HepG2 (cell line): Measurements from ENCODE around the gene RASA4B. TPM values are rescaled to one million over a fixed set of nuclear protein-coding genes. Genes with fewer than 3 reads are reported as not detected.

Source experiments
- ATAC-seq: fragments of 200-7000 bp; cut with Tn5 transposase; 3 replicates; pipeline ENCODE4 v1.9.1; 2020; ENCODE audit warnings: mild to moderate bottlenecking, moderate library complexity
- BruUV-seq: library from RNA; stranded (reverse); fragments of 400-500 nt; replicated peaks from 2 replicates; lab custom pipeline; 2021; lab: Mats Ljungman, UMichigan
- CTCF ChIA-PET: fragments of 300-600 bp; formaldehyde crosslinking; extraction: SDS; loops from one replicate; lab custom pipeline; 2021; ENCODE audit warnings: low total read pairs, inconsistent platforms, low intra/inter-chr PET ratio; lab: Yijun Ruan, JAX
- POLR2A ChIA-PET: fragments of 350-600 bp; sonication (Branson Sonifier 250); formaldehyde crosslinking; loops from one replicate; lab custom pipeline; 2020; ENCODE audit warnings: antibody characterized with exemption, inconsistent platforms; lab: Yijun Ruan, JAX
- DNase-seq: peaks from one replicate; pipeline ENCODE4 v3.0.0-alpha.2; 2015; ENCODE audit warnings: low spot score
- FAIRE-seq: peaks from 3 replicates; lab custom pipeline; 2011; peaks lifted over from hg19 to GRCh38; lab: Jason Lieb, UNC
- H2AFZ ChIP-seq: one replicate; pipeline ENCODE4 v1.6.1; 2011; ENCODE audit warnings: low read length, inconsistent platforms
- H3K27ac ChIP-seq: fragments of 300-600 bp; 3 replicates; pipeline ENCODE4 v1.8.0; 2011; ENCODE audit warnings: mixed run types, mild to moderate bottlenecking, mixed read lengths, low read length, inconsistent platforms; ENCODE audit not compliant: insufficient read depth; ENCODE audit errors: extremely low read length
- H3K27me3 ChIP-seq, 2 experiments: fragments of 200-600 bp in 1 of 2; 2 replicates in 1 of 2; 3 replicates in 1 of 2; pipeline versions ENCODE4 v1.6.0 to v1.8.0; 2011; ENCODE audit warnings: low read length in 2 of 2, mild to moderate bottlenecking in 2 of 2, moderate library complexity in 2 of 2, inconsistent platforms in 1 of 2; ENCODE audit not compliant: insufficient read depth in 2 of 2, control insufficient read depth in 1 of 2
- H3K36me3 ChIP-seq, 2 experiments: fragments of 200-600 bp in 1 of 2; replicated peaks in 1 of 2; 2 replicates in 1 of 2; 3 replicates in 1 of 2; pipeline versions ENCODE4 v1.5.1 to v1.8.0; 2011; ENCODE audit warnings: low read length in 2 of 2, inconsistent platforms in 1 of 2; ENCODE audit not compliant: insufficient read depth in 2 of 2, control insufficient read depth in 1 of 2
- H3K4me1 ChIP-seq: 2 replicates; pipeline ENCODE4 v1.5.1; 2012; ENCODE audit warnings: low read length, inconsistent platforms; ENCODE audit not compliant: insufficient read depth
- H3K4me2 ChIP-seq: 2 replicates; pipeline ENCODE4 v1.6.0; 2011; ENCODE audit warnings: low read depth, low read length, inconsistent platforms
- H3K4me3 ChIP-seq, 3 experiments: fragments of 200-600 bp in 1 of 3; sonication (generic), shearing (Covaris generic) in 1 of 3; replicated peaks in 1 of 3; 2 replicates each; pipeline ENCODE4 v1.5.1; 2011 to 2016; ENCODE audit warnings: low read length in 3 of 3, inconsistent platforms in 2 of 3, low read depth in 2 of 3, mild to moderate bottlenecking in 2 of 3, control low read depth in 1 of 3, mixed read lengths in 1 of 3; ENCODE audit not compliant: insufficient read depth in 1 of 3
- H3K79me2 ChIP-seq: one replicate; pipeline ENCODE4 v1.6.1; 2011; ENCODE audit warnings: low read length, inconsistent platforms; ENCODE audit not compliant: insufficient read depth
- H3K9ac ChIP-seq: 2 replicates; pipeline ENCODE4 v1.6.0; 2011; ENCODE audit warnings: mild to moderate bottlenecking, low read depth, low read length, inconsistent platforms; ENCODE audit not compliant: insufficient read depth
- H3K9me3 ChIP-seq: 2 replicates; pipeline ENCODE4 v1.5.1; 2012; ENCODE audit warnings: mild to moderate bottlenecking, low read length
- H4K20me1 ChIP-seq: 2 replicates; pipeline ENCODE4 v1.6.0; 2011; ENCODE audit warnings: inconsistent platforms, mild to moderate bottlenecking, low read length, moderate library complexity; ENCODE audit not compliant: insufficient read depth
- FOXA3 ChIP-seq: IDR thresholded peaks from 2 replicates; pipeline ENCODE4 v1.6.1; 2016; ENCODE audit warnings: missing genetic modification reagents, missing compliant biosample characterization
- RAD21 ChIP-seq: fragments of 450-650 bp; formaldehyde crosslinking; IDR thresholded peaks from 2 replicates; pipeline ENCODE4 v1.5.0; 2020; ENCODE audit warnings: mild to moderate bottlenecking
- RAD51 ChIP-seq: fragments of 450-650 bp; IDR thresholded peaks from 2 replicates; pipeline ENCODE4 v1.6.1; 2016; ENCODE audit warnings: borderline replicate concordance
- SRF ChIP-seq: IDR thresholded peaks from 2 replicates; pipeline ENCODE4 v1.6.1; 2011; ENCODE audit warnings: mild to moderate bottlenecking, low read depth, low read length, moderate library complexity
- TARDBP ChIP-seq: sonication (generic); formaldehyde crosslinking; IDR thresholded peaks from 2 replicates; pipeline ENCODE4 v1.8.0; 2022; ENCODE audit warnings: mild to moderate bottlenecking, missing genetic modification reagents
- ZNF296 ChIP-seq: sonication (generic); formaldehyde crosslinking; conservative IDR thresholded peaks from 2 replicates; pipeline ENCODE4 v1.5.0; 2020; ENCODE audit warnings: mild to moderate bottlenecking, missing genetic modification reagents
- ZNF607 ChIP-seq: sonication (generic); formaldehyde crosslinking; IDR thresholded peaks from 2 replicates; pipeline ENCODE4 v1.5.1; 2020; ENCODE audit warnings: missing genetic modification reagents, mild to moderate bottlenecking, borderline replicate concordance
- WGBS: methylation state at CpG from one replicate; pipeline ENCODE4 v1.1.6; 2017; ENCODE audit warnings: low lambda C conversion rate; 5-methylcytosine and 5-hydroxymethylcytosine counted together
- in situ Hi-C: cut with HindIII; loops from 2 replicates; pipeline ENCODE4 v1.10.0; 2017; ENCODE audit warnings: low pct_unique_long_range_greater_than_20kb; ENCODE audit not compliant: extremely low pct_ligation_motif_present
- intact Hi-C: fragments of 100-400 bp; cut with micrococcal nuclease; formaldehyde crosslinking; loops from one replicate; pipeline ENCODE4 v1.10.0; 2022; ENCODE audit not compliant: unreplicated experiment
- polyA plus RNA-seq, 8 experiments: library from polyadenylated mRNA; depleted of rRNA in 3 of 8; stranded (reverse) in 7 of 8; unstranded in 1 of 8; fragments of >200 nt; fragmentation: Illumina TruSeq in 4 of 8; extraction: Trizol in 4 of 8; gene quantifications; 2 replicates each; pipeline versions ENCODE4 v1.2.1 to v1.2.3, GENCODE V29; 2011 to 2016; ENCODE audit warnings: low read depth in 4 of 8, missing spikeins in 1 of 8, mixed read lengths in 1 of 8; ENCODE audit not compliant: insufficient read depth in 1 of 8
- total RNA-seq, 5 experiments: library from RNA; depleted of rRNA; stranded (reverse); fragments of >200 nt; fragmentation: Illumina TruSeq; extraction: Trizol; gene quantifications; 2 replicates each; pipeline ENCODE4 v1.2.3, GENCODE V29; 2016; ENCODE audit warnings: low read depth in 1 of 5
- TF ChIP-seq, protein P1 (sequence below): IDR thresholded peaks from 2 replicates; pipeline ENCODE4 v1.6.1; 2016; ENCODE audit warnings: mild to moderate bottlenecking

The RASA4B gene
- total and polyA plus RNA-seq, 2 of the 13 experiments (the other 11 are each of a cell fraction or from before 2014, with no cell fraction given): 0.82 to 1.3 TPM

GRCh38 chr7:102439963-102440795 is 77.4 kb downstream of the RASA4B start (continued):
- TF ChIP-seq RAD21 (no peak), ZNF607 (CRISPR knock-in tag) (no peak), ZNF296 (CRISPR knock-in tag) (no peak), FOXA3 (CRISPR knock-in tag) (0 out of 2 replicates have a peak, but pooled peaks have one; percentile 16)
- TF ChIP-seq, protein P1, sequence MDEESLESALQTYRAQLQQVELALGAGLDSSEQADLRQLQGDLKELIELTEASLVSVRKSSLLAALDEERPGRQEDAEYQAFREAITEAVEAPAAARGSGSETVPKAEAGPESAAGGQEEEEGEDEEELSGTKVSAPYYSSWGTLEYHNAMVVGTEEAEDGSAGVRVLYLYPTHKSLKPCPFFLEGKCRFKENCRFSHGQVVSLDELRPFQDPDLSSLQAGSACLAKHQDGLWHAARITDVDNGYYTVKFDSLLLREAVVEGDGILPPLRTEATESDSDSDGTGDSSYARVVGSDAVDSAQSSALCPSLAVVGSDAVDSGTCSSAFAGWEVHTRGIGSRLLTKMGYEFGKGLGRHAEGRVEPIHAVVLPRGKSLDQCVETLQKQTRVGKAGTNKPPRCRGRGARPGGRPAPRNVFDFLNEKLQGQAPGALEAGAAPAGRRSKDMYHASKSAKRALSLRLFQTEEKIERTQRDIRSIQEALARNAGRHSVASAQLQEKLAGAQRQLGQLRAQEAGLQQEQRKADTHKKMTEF (CRISPR knock-in tag): no peak

DNA sequence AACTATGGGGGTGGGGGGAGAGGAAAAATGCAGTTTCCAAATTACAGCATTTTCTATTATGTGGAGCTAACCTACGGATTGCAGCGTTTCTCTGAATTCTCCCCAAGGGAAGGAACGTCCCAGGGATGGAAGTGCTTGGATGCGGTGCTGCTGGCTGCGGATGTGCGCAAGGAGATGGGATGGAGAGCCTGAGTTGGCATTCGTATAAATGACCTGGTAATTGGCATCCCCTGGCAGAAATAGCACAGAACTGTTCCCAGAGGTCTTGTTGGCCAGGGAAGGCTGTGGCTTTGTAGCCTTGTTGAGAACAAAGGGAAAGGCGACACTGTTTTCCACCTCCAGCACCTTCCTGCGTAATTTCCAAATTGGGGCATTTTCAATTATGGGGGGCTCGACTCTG is 81.5 kb downstream of the RASA4B start:
- FAIRE-seq (no peak), ATAC-seq (no peak), DNase-seq (no peak)
- Histone ChIP-seq H3K4me3 (no peak overlapping the region), H4K20me1 (no peaks in the 10 kb centered on the region), H3K9me3 (no peaks in the 10 kb centered on the region), H2AFZ (no peak overlapping the region), H3K4me1 (peaks cover 41% of the 10 kb centered on the region), H3K36me3 (no peaks in the 10 kb centered on the region), H3K27ac (no peak overlapping the region), H3K79me2 (no peaks in the 10 kb centered on the region), H3K4me2 (no peak overlapping the region), H3K27me3 (no peaks in the 10 kb centered on the region), H3K9ac (no peak overlapping the region)
- 92% methylated on average over 10 of the region's 10 CpGs for WGBS
- BruUV-seq: no TSS peak
- intact Hi-C loops (no loop called here), in situ Hi-C loops (no loop called here)
- POLR2A ChIA-PET: no interaction called here
- TF ChIP-seq RAD51 (no peak), SRF (no peak), TARDBP (CRISPR knock-in tag) (no peak)
- CTCF ChIA-PET: no interaction called here
